Measurements from ENCODE around the gene PLET1. TPM values are rescaled to one million over a fixed set of nuclear protein-coding genes. Genes with fewer than 3 reads are reported as not detected.

PLET1 gene
- total and polyA plus RNA-seq, 2 of the 8 experiments (the other 6 are each of a cell fraction or from before 2014, with no cell fraction given), result not detected

DNA sequence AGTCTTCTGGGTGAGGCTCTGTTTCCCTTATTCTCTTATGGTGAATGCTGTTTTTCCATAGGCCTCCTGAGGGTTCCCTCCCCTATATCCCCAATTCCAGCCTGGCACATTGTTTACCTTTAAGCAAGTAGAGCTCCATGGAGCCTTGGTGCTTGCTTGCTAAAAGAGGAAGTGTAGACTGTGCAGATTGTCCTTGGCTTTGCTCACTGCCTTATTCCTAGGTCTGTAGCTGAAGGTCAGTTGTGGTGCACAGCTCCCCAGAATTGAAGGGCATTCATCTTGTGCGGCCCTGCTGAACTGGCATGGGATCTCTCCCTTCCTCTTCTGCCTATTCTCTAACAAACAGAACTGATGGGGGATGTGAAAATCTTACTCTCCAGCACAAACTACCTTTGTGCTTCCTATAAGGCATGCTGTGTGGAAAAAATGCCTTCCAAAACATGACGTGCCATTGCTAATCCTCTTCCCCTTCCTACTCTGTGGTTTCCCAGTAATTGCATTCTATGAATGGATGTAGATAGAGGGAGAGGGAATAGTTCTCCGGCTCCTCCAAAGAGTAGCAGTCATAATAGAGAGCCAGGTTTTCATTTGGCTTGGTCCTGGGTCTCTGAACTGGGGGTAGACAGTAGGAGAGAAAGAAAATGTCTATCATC lies 34.2 kb upstream of the PLET1 start:
- no peaks in the 10 kb centered on the region for H3K36me3 ChIP-seq (ENCODE audit: control insufficient read depth in 2 of 4, insufficient read depth in 4 of 4, low read length in 3 of 4)

More for the DNA sequence above, 34.2 kb upstream of the PLET1 start:
- Histone ChIP-seq H2BK20ac (ENCODE audit: low read length) (no peak overlapping the region), H4K5ac (ENCODE audit: insufficient read length, low read depth, low read length) (no peak overlapping the region), H3K79me1 (ENCODE audit: low read depth, low read length) (no peaks in the 10 kb centered on the region), H3K14ac (ENCODE audit: insufficient read length) (no peak overlapping the region), H2BK120ac (replicated peaks; ENCODE audit: low read depth, low read length) (no peak overlapping the region), H3K27me3 (replicated peaks in 1 of 4; ENCODE audit: control insufficient read depth in 3 of 4, extremely low read depth in 1 of 4, insufficient read depth in 3 of 4, low read length in 3 of 4) (peaks cover 0 to under 1% (median 0%) of the 10 kb centered on the region in 4 experiments; a peak in 2 of 7 replicates), H3K23me2 (ENCODE audit: low read depth, low read length) (peaks cover 5% of the 10 kb centered on the region), H4K8ac (ENCODE audit: extremely low read depth, insufficient read depth, low read length) (no peak overlapping the region), H2BK15ac (ENCODE audit: low read length) (no peak overlapping the region), H3K9ac (replicated peaks in 1 of 4; ENCODE audit: extremely low read depth in 1 of 4, low read depth in 3 of 4, low read length in 3 of 4) (no peak overlapping the region), H4K91ac (replicated peaks; ENCODE audit: insufficient read length, low read length) (no peak overlapping the region), H3K23ac (ENCODE audit: insufficient read length) (no peak overlapping the region), H2BK12ac (ENCODE audit: low read depth, low read length) (no peak overlapping the region), H4K20me1 (replicated peaks in 1 of 2; ENCODE audit: control insufficient read depth in 1 of 2, insufficient read depth in 2 of 2, low read length in 2 of 2) (no peaks in the 10 kb centered on the region), H3K4me3 (ENCODE audit: extremely low read depth in 1 of 4, insufficient read depth in 2 of 4, low read depth in 3 of 4, low read length in 4 of 4) (no peak overlapping the region), H2AFZ (ENCODE audit: low read length) (no peak overlapping the region), H2AK5ac (ENCODE audit: low read depth, low read length) (no peak overlapping the region), H3K4ac (replicated peaks; ENCODE audit: insufficient read length, low read depth, low read length) (no peak overlapping the region), H3K9me3 (ENCODE audit: insufficient read depth in 2 of 2, low read depth in 1 of 2, low read length in 1 of 2) (no peaks in the 10 kb centered on the region), H3K27ac (ENCODE audit: low read depth, low read length) (no peak overlapping the region), H3K4me2 (ENCODE audit: insufficient read depth in 1 of 2, low read depth in 2 of 2, low read length in 2 of 2) (no peak overlapping the region), H3K79me2 (ENCODE audit: control insufficient read depth in 1 of 2, insufficient read depth in 2 of 2, low read length in 2 of 2) (no peaks in the 10 kb centered on the region), H3K18ac (ENCODE audit: extremely low read depth, low read length) (no peak overlapping the region), H2BK5ac (ENCODE audit: low read depth, low read length) (no peak overlapping the region), H3K4me1 (replicated peaks in 1 of 4; ENCODE audit: control insufficient read depth in 3 of 4, insufficient read depth in 4 of 4, low read length in 3 of 4) (peaks cover 0 to 4% (median 4%) of the 10 kb centered on the region in 4 experiments; a peak in 6 of 7 replicates), H3K56ac (replicated peaks; ENCODE audit: insufficient read length, low read depth, low read length) (no peak overlapping the region)
- 91% methylated on average over 3 of the region's 3 CpGs; no CpG with 5 or more reads in 1 of the 2 experiments for WGBS, 2 experiments (ENCODE audit: extremely low coverage in 1 of 2, insufficient coverage in 1 of 2, insufficient read length in 1 of 2, insufficient replicate concordance in 2 of 2, low coverage in 1 of 2, low lambda C conversion rate in 2 of 2, missing lambda C conversion rate in 1 of 2)
- ChIA-PET POLR2A (ENCODE audit: partially characterized antibody) (no interaction called here), CTCF (ENCODE audit: partially characterized antibody) (interaction anchor here (1.4 to 2.2 kb wide), 5 partner anchors 9 to 294 kb away, joined by 4 to 8 read pairs (median 5); no protein-coding TSS in a partner anchor)
- DNase-seq (ENCODE audit: low read depth in 1 of 2, low spot score in 2 of 2), result no peak
- FAIRE-seq, result no peak
- no peak for TF ChIP-seq CBX8 (IDR thresholded peaks at IDR 0.05; ENCODE audit: borderline replicate concordance, low read depth, low read length)
